ENCODE measurements around the gene CNPY1.

GRCh38 chr7:155456738-155457543 lies 89.4 kb downstream of the CNPY1 start:
- no peak for TF ChIP-seq POLR2A (IDR thresholded peaks at IDR 0.05; ENCODE audit: low read length)
- no peak for TF ChIP-seq PBX3 (IDR thresholded peaks at IDR 0.05)
- TF ChIP-seq JUN (IDR thresholded peaks at IDR 0.05), result no peak; a peak in 1 of 5 replicates
- TF ChIP-seq CTCF (IDR thresholded peaks at IDR 0.05), result no peak
- TF ChIP-seq FOSB (CRISPR knock-in tag; IDR thresholded peaks at IDR 0.05), result no peak
- TF ChIP-seq USF2 (IDR thresholded peaks at IDR 0.05), result peak; percentile 97
- TF ChIP-seq FOSL2 (IDR thresholded peaks at IDR 0.05), result no peak
- peak; percentile 47 for TF ChIP-seq FOSL2 (CRISPR knock-in tag; IDR thresholded peaks at IDR 0.05)
- TF ChIP-seq RAD21 (conservative IDR thresholded peaks at IDR 0.05 in 1 of 2, IDR thresholded peaks at IDR 0.05 in 1 of 2), result no peak
- no peak; the same call in 1 of the 2 replicates for TF ChIP-seq ATOH8 (CRISPR knock-in tag; IDR thresholded peaks at IDR 0.05; ENCODE audit: low read depth)
- TF ChIP-seq ZFP36 (IDR thresholded peaks at IDR 0.05; ENCODE audit: borderline replicate concordance, partially characterized antibody), result no peak
- TF ChIP-seq CBX8 (IDR thresholded peaks at IDR 0.05), result no peak
- TF ChIP-seq EP300 (IDR thresholded peaks at IDR 0.05), result no peak
